Common myeloid progenitor, CD34-positive (primary cell): ENCODE data around the gene GPR146.

Experiments
- CTCF ChIA-PET: fragments of 350-600 bp; sonication (Branson Sonifier 250); formaldehyde crosslinking; loops from one replicate; lab custom pipeline; 2021; ENCODE audit warnings: antibody characterized with exemption; lab: Charles Lee
- POLR2A ChIA-PET: fragments of 350-600 bp; sonication (Branson Sonifier 250); formaldehyde crosslinking; loops from one replicate; lab custom pipeline; 2021; ENCODE audit warnings: antibody characterized with exemption; lab: Charles Lee
- DNase-seq, 3 donors: peaks; one replicate each; pipeline versions ENCODE4 v3.0.0 to v3.0.0-alpha.2; 2013
- H3K27ac ChIP-seq, 2 experiments: 1 replicate in 1 of 2; 2 replicates in 1 of 2; pipeline ENCODE4 v1.7.0; 2013; ENCODE audit warnings: inconsistent platforms in 2 of 2, low read length in 2 of 2, mild to moderate bottlenecking in 2 of 2, low read depth in 1 of 2, moderate library complexity in 1 of 2; ENCODE audit not compliant: severe bottlenecking in 2 of 2, insufficient read depth in 1 of 2, poor library complexity in 1 of 2
- H3K27me3 ChIP-seq, 5 experiments: replicated peaks in 2 of 5; 1 replicate in 3 of 5; 2 replicates in 2 of 5; pipeline versions ENCODE4 v1.6.1 to v1.7.0; 2013; ENCODE audit warnings: low read length in 4 of 5, mild to moderate bottlenecking in 2 of 5, moderate library complexity in 2 of 5, inconsistent platforms in 1 of 5; ENCODE audit not compliant: insufficient read depth in 5 of 5, control insufficient read depth in 4 of 5
- H3K36me3 ChIP-seq, 4 experiments: 1 replicate in 2 of 4; 2 replicates in 2 of 4; pipeline versions ENCODE4 v1.6.1 to v1.7.0; 2013; ENCODE audit warnings: low read length in 3 of 4, control low read depth in 1 of 4, mild to moderate bottlenecking in 1 of 4; ENCODE audit not compliant: control insufficient read depth in 4 of 4, insufficient read depth in 4 of 4
- H3K4me1 ChIP-seq, 4 experiments: 1 replicate in 3 of 4; 2 replicates in 1 of 4; pipeline versions ENCODE4 v1.6.1 to v1.7.1; 2013; ENCODE audit warnings: low read length in 3 of 4, mild to moderate bottlenecking in 3 of 4, control low read depth in 1 of 4, inconsistent platforms in 1 of 4, moderate library complexity in 1 of 4; ENCODE audit not compliant: control insufficient read depth in 4 of 4, insufficient read depth in 4 of 4; ENCODE audit errors: control extremely low read depth in 1 of 4
- H3K4me3 ChIP-seq, 7 experiments: 1 replicate in 4 of 7; 2 replicates in 3 of 7; pipeline versions ENCODE4 v1.5.1 to v1.7.0; 2013; ENCODE audit warnings: mild to moderate bottlenecking in 7 of 7, low read length in 6 of 7, moderate library complexity in 6 of 7, inconsistent platforms in 2 of 7, low read depth in 2 of 7, control low read depth in 1 of 7; ENCODE audit not compliant: insufficient read depth in 4 of 7, control insufficient read depth in 1 of 7; ENCODE audit errors: extremely low read depth in 1 of 7
- H3K9me3 ChIP-seq, 5 experiments: 1 replicate in 4 of 5; 2 replicates in 1 of 5; pipeline versions ENCODE4 v1.6.1 to v1.7.1; 2013; ENCODE audit warnings: low read length in 4 of 5, mild to moderate bottlenecking in 2 of 5, inconsistent platforms in 1 of 5, low read depth in 1 of 5, moderate library complexity in 1 of 5; ENCODE audit not compliant: control insufficient read depth in 4 of 5, insufficient read depth in 2 of 5; ENCODE audit errors: control extremely low read depth in 1 of 5
- WGBS: methylation state at CpG from one replicate; pipeline ENCODE4 v1.1.5; 2013; ENCODE audit not compliant: insufficient coverage; 5-methylcytosine and 5-hydroxymethylcytosine counted together

GPR146 gene

GRCh38 chr7:1059200-1060091, 15.1 kb downstream of the GPR146 start:
- ChIA-PET CTCF (interaction anchor here (0.6 to 5.0 kb wide), 9 partner anchors 9 to 453 kb away, joined by 3 to 48 read pairs (median 5); partner anchors contain the start of gene GPR146), POLR2A (no interaction called here)
- Histone ChIP-seq H3K27ac (no peak overlapping the region), H3K36me3 (peaks cover 0 to 18% (median 13%) of the 10 kb centered on the region in 4 experiments), H3K4me3 (peak overlapping the region in 3 of 7 experiments; percentile 53 to 59 (median 54)), H3K27me3 (no peaks in the 10 kb centered on the region), H3K9me3 (no peaks in the 10 kb centered on the region), H3K4me1 (peaks cover 0 to 81% (median 78%) of the 10 kb centered on the region in 4 experiments)
- 94% methylated on average over 8 of the region's 55 CpGs for WGBS
- peak in 2 of 3 donors; percentile 72 to 80 for DNase-seq

- H3K4me1 ChIP-seq = peaks cover 0 to 79% (median 75%) of the 10 kb centered on the region in 4 experiments
- H3K27ac ChIP-seq = no peak overlapping the region
- POLR2A ChIA-PET = no interaction called here
- H3K4me3 ChIP-seq = peak overlapping the region in 5 of 7 experiments; percentile 8 to 59 (median 53)
- no peaks in the 10 kb centered on the region for H3K9me3 ChIP-seq
- H3K27me3 ChIP-seq = no peaks in the 10 kb centered on the region
- DNase-seq = peak in 2 of 3 donors; percentile 47 to 52
- CTCF ChIA-PET = interaction anchor here (1.0 to 5.0 kb wide), 5 partner anchors 10 to 107 kb away, joined by 3 to 48 read pairs (median 10); partner anchors contain the start of gene GPR146
- WGBS = 9% methylated on average over 31 of the region's 35 CpGs
- peaks cover 0 to 18% (median 13%) of the 10 kb centered on the region in 4 experiments for H3K36me3 ChIP-seq
These were observed 16.1 kb downstream of the GPR146 start for GRCh38 chr7:1060315-1061072.

- POLR2A ChIA-PET = no interaction called here
These were observed 16.8 kb downstream of the GPR146 start for GRCh38 chr7:1061180-1061579.

GRCh38 chr7:1062296-1063294, 18.2 kb downstream of the GPR146 start:
- Histone ChIP-seq H3K27ac (no peak overlapping the region), H3K27me3 (no peaks in the 10 kb centered on the region), H3K4me3 (peak overlapping the region in 2 of 7 experiments; percentile 24 to 59), H3K36me3 (peaks cover 0 to 11% (median 6%) of the 10 kb centered on the region in 4 experiments), H3K4me1 (peaks cover 0 to 63% (median 61%) of the 10 kb centered on the region in 4 experiments), H3K9me3 (no peaks in the 10 kb centered on the region)
- peak; percentile 67 to 87 (median 87) for DNase-seq
- ChIA-PET CTCF (interaction anchor here (1.1 to 5.0 kb wide), 3 partner anchors 20 to 68 kb away, joined by 3 to 160 read pairs (median 4); no protein-coding TSS in a partner anchor), POLR2A (no interaction called here)
- 69% methylated on average over 25 of the region's 33 CpGs for WGBS

More at GRCh38 chr7:1061180-1061579, 16.8 kb downstream of the GPR146 start:
- no peak overlapping the region for H3K27ac ChIP-seq
- H3K4me3 ChIP-seq = peak overlapping the region in 3 of 7 experiments; percentile 53 to 59 (median 54)
- peaks cover 0 to 77% (median 75%) of the 10 kb centered on the region in 4 experiments for H3K4me1 ChIP-seq
- H3K27me3 ChIP-seq = no peaks in the 10 kb centered on the region
- 93% methylated on average over 9 of the region's 9 CpGs for WGBS
- CTCF ChIA-PET = interaction anchor here (1.0 to 5.0 kb wide), 6 partner anchors 11 to 108 kb away, joined by 3 to 48 read pairs (median 7); partner anchors contain the start of gene GPR146
- peaks cover 0 to 18% (median 13%) of the 10 kb centered on the region in 4 experiments for H3K36me3 ChIP-seq
- no peak for DNase-seq
- no peaks in the 10 kb centered on the region for H3K9me3 ChIP-seq

- no peak for DNase-seq
- H3K4me1 ChIP-seq = peaks cover 0 to 56% (median 54%) of the 10 kb centered on the region in 4 experiments
- H3K27ac ChIP-seq = no peak overlapping the region
- 96% methylated on average over 21 of the region's 21 CpGs for WGBS
- CTCF ChIA-PET = interaction anchor here (1.0 to 5.0 kb wide), 3 partner anchors 29 to 69 kb away, joined by 3 to 160 read pairs (median 4); no protein-coding TSS in a partner anchor
- POLR2A ChIA-PET = no interaction called here
- H3K36me3 ChIP-seq = peaks cover 0 to 4% (median 1%) of the 10 kb centered on the region in 4 experiments
- no peaks in the 10 kb centered on the region for H3K27me3 ChIP-seq
- H3K9me3 ChIP-seq = no peaks in the 10 kb centered on the region
- H3K4me3 ChIP-seq = no peak overlapping the region
These were observed 19.0 kb downstream of the GPR146 start for GRCh38 chr7:1063361-1063760.

- Histone ChIP-seq H3K27me3 (no peaks in the 10 kb centered on the region), H3K9me3 (no peaks in the 10 kb centered on the region), H3K4me1 (peaks cover 0 to 46% (median 44%) of the 10 kb centered on the region in 4 experiments), H3K27ac (no peak overlapping the region), H3K4me3 (peak overlapping the region in 1 of 7 experiments; percentile 37), H3K36me3 (no peaks in the 10 kb centered on the region)
- WGBS = 91% methylated on average over 12 of the region's 13 CpGs
- DNase-seq = no peak
- POLR2A ChIA-PET = interaction anchor here (1.4 to 1.5 kb wide), 2 partner anchors 9 to 67 kb away, joined by 4 read pairs; no protein-coding TSS in a partner anchor
- CTCF ChIA-PET = interaction anchor here (1.1 to 5.0 kb wide), 14 partner anchors 9 to 111 kb away, joined by 3 to 160 read pairs (median 6); partner anchors contain the start of genes COX19 and GPR146
These were observed 20.2 kb downstream of the GPR146 start for GRCh38 chr7:1064581-1064980.
